GM12891 (cell line): ENCODE measurements around the gene BANF2.

Source experiments
- DNase-seq: peaks from one replicate; pipeline ENCODE4 v3.0.0; 2011; ENCODE audit warnings: low spot score; ENCODE audit not compliant: insufficient read length
- FAIRE-seq: peaks from 2 replicates; lab custom pipeline; 2011; peaks lifted over from hg19 to GRCh38; lab: Jason Lieb, UNC
- PAX5 ChIP-seq: IDR thresholded peaks from 2 replicates; pipeline ENCODE4 v1.6.1; 2011; ENCODE audit warnings: low read length, moderate library complexity, mild to moderate bottlenecking; ENCODE audit not compliant: insufficient read depth, severe bottlenecking
- POLR2A ChIP-seq: IDR thresholded peaks from 2 replicates; pipeline ENCODE4 v1.6.1; 2011; ENCODE audit warnings: low read depth, low read length, control low read depth
- POLR2AphosphoS5 ChIP-seq: IDR thresholded peaks from 2 replicates; pipeline ENCODE4 v1.6.1; 2011; ENCODE audit warnings: low read depth, low read length, control low read depth
- POU2F2 ChIP-seq: IDR thresholded peaks from 2 replicates; pipeline ENCODE4 v1.6.1; 2011; ENCODE audit warnings: low read depth, mild to moderate bottlenecking, control low read depth, low read length, moderate library complexity
- SPI1 ChIP-seq: IDR thresholded peaks from 2 replicates; pipeline ENCODE4 v1.6.1; 2011; ENCODE audit warnings: low read depth, low read length, control low read depth
- TAF1 ChIP-seq: IDR thresholded peaks from 2 replicates; pipeline ENCODE4 v1.6.1; 2011; ENCODE audit warnings: low read depth, low read length, control low read depth

The BANF2 gene

DNA sequence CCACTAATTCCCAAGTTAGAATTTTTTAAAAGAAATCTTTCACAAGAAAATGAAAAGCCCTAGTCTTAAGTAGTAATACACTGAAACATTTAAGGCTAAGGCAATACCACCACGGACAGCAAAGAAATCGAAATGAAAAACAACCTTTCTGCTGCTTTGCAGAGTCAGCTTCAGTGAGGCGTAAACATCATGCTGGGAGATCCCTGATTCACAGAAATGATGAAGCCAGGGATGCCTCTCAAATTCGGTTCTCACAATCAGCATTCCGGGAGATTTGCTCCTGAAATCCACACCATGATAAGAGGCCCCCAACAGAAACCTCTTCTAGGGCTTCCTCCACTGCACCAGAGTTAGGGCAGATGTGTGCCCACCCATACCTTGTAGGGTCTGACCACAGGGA, 36.3 kb upstream of the BANF2 start:
- TF ChIP-seq PAX5 (no peak), POLR2A (no peak), SPI1 (no peak), POLR2AphosphoS5 (no peak), TAF1 (no peak), POU2F2 (no peak)
- FAIRE-seq (no peak), DNase-seq (no peak)

DNA sequence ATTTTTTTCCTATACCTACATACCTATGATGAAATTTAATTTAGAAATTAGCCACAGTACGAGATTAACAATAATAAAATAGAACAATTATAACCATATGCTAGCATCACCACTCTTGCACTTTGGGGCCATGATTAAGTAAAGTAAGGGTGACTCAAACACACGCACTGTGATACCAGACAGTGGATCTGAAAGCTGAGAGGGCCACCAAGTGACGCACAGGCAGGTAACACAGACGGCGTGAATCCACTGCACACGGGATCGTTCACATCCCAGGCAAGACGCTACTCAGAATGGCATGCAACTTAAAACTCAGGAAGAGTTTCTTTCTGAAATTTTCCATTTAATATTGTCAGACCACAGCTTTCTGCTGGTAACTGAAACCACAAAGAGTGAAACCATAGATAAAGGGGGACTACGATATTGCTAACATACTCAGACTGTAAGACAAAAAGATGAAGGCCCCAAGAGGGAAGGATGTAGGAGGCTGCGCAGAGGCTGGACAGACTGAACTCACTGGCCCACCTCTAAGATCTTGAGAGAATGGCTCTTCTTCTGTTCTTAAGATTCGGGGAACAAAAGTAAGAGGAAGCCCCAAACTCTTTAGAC, 35.6 kb upstream of the BANF2 start:
- FAIRE-seq (no peak), DNase-seq (no peak)
- TF ChIP-seq SPI1: no peak
- TF ChIP-seq POLR2AphosphoS5: no peak
- no peak for TF ChIP-seq POU2F2
- no peak for TF ChIP-seq POLR2A
- TF ChIP-seq PAX5: no peak
- no peak for TF ChIP-seq TAF1

DNA sequence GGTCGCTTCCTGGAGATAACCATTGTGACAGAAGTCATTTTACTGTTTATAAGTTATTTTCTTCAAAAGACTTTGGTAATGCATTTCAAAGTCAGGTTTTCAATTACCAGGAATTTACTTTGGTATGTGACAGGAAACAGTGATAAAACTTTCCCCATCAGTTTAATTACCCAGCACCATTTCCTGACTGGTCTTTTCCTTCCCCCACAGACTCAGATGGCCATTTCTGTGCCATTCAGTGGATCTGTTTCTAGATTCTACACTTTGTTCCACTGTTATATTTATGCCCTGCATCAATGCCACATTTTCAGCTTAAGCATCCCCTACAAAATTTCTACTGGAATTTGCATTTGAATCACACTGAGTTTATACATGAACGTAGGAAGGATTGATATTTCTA, 34.0 kb upstream of the BANF2 start:
- TF ChIP-seq POLR2A (no peak), TAF1 (no peak), SPI1 (no peak), POLR2AphosphoS5 (no peak), POU2F2 (no peak)
- no peak for FAIRE-seq

DNA sequence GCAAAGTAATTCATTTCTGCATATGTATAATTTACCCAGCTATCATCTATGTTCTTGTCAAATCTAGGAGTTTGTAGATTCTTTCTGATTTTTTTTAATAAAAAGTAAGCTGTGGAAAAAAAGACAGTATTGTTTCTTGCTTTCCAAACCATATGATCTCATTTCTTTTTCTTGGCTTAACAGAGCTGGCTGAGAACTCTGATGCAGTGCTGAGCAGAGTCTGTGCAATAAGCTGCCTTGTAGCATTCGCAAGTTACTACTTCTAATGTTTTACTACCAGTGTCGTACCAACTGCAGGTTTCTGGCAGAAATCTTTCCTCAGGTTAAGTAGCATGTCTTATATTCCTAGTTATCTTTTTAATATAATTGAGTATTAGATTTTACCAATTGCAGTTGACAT, 33.3 kb upstream of the BANF2 start:
- TF ChIP-seq POLR2A: no peak
- no peak for TF ChIP-seq PAX5
- TF ChIP-seq TAF1: no peak
- no peak for TF ChIP-seq POU2F2
- TF ChIP-seq POLR2AphosphoS5: no peak
- TF ChIP-seq SPI1: no peak
- DNase-seq (no peak), FAIRE-seq (no peak)

More for the DNA sequence above, 34.0 kb upstream of the BANF2 start:
- DNase-seq: no peak

DNA sequence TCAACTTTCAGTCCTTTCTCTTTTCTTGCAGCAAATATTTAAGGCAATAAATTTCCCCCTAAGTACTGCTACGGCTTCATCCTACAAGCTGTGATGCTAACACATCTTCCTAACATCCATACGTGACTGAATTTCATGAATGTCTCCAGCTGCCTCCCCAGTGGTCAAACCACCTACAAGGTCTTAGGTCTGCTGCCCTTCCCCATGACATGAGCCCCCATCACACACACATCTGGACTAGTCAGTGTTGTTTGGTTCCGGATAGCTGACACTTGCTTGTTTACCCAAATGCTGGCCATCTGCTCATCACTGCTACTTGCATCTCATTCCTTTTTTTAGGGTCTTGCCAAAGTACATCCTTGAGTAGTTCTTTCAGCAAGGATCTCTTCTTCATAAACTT, 32.3 kb upstream of the BANF2 start:
- no peak for DNase-seq
- TF ChIP-seq TAF1: no peak
- TF ChIP-seq POLR2A: no peak
- no peak for FAIRE-seq

DNA sequence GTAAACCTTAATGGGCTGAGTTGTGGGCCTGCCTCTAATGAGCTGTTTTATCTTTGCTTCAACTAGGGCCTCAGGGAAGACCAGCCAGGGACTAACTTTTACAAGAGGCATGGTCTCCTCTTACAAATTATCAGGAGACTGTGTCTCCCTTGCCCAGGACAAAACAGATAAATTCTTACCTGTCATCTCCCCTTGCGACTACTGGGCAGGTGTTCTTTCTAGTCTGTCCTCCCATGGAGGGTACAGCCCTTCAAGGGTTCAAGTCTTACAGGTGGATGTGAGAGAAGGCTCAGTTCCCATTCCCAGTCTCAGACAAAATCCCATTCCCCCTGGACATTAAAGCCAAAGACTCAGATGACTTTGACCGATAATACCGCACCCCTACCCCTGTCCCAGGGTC, 31.3 kb upstream of the BANF2 start:
- FAIRE-seq (no peak), DNase-seq (no peak)
- TF ChIP-seq TAF1: no peak
- TF ChIP-seq SPI1: no peak
- no peak for TF ChIP-seq POLR2A
- TF ChIP-seq PAX5: no peak
- TF ChIP-seq POLR2AphosphoS5: no peak

DNA sequence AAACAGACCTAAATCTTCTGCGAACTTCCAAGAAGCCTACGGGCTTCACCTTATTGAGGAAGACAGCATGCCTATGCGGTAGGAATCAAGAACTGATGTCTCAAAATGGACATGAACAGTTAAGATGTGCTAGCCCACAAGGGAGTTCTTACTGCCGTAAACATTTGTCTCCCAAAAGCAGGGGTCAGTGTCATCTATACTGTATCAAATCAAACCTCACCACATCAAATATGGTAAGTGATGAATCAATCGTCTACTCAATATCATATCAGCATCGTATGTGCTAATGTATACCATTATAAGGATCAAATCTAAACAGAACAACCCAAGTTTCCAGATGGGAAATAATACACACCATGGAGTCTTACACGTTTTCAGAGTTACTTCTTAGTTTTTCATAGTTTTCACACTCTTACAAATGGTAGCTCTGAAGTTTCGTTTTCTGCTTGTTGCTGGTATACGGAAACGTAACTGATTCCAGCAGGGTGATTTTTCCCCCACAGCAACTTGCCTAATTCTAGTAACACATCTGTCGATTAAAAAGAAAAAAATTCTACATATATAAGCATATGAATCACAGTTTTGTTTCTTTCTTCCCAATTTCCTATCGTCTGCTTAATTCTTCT, 30.3 kb upstream of the BANF2 start:
- TF ChIP-seq POLR2A: no peak
- TF ChIP-seq SPI1: no peak
- no peak for TF ChIP-seq POU2F2
- no peak for TF ChIP-seq TAF1
- TF ChIP-seq POLR2AphosphoS5: no peak
- TF ChIP-seq PAX5: no peak
- FAIRE-seq: no peak
- DNase-seq: no peak

DNA sequence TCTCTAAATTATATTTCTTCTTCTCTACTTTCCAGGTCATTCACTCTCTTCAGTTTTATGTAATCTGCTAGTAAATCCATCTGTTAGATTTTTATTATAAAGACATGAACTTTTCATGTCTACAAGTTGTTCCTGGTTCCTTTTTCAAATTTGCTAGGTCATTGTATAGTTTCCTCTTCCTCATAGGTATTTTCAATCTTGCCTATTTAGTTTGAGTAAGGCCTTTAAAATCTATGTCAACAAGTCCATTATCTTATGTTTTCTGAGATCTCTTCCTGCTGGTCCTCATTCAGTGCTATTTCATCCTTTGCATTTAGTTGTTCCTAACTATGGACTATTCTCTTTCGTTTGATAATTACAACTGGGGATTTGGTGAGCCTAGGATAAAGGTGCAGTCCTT, 28.8 kb upstream of the BANF2 start:
- TF ChIP-seq POLR2A (no peak), POU2F2 (no peak), SPI1 (no peak), POLR2AphosphoS5 (no peak), TAF1 (no peak)
- FAIRE-seq (no peak), DNase-seq (no peak)

DNA sequence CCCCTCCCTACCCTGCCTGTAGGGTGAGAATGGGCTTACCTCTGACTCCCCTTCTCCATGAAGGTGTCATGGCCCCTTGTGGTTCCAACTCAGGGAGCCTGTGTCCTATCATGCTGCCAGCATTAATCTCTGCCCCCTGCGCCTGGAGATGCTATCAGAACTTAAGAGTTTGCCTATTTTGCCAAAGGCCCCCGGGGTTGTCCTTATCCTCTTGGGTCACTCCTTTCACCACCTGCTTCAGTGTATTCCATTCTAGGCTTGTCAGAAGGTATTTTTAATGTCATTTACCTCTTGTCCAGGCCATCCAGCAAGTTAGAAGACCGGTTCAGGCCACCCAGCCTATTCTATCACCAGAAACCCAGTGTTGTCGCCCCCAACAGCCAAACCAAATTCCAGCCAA, 28.2 kb upstream of the BANF2 start:
- no peak for DNase-seq
- TF ChIP-seq TAF1: no peak
- no peak for TF ChIP-seq SPI1
- TF ChIP-seq POLR2A: no peak
- TF ChIP-seq POLR2AphosphoS5: no peak
- TF ChIP-seq PAX5: no peak
- no peak for TF ChIP-seq POU2F2
- FAIRE-seq: no peak

DNA sequence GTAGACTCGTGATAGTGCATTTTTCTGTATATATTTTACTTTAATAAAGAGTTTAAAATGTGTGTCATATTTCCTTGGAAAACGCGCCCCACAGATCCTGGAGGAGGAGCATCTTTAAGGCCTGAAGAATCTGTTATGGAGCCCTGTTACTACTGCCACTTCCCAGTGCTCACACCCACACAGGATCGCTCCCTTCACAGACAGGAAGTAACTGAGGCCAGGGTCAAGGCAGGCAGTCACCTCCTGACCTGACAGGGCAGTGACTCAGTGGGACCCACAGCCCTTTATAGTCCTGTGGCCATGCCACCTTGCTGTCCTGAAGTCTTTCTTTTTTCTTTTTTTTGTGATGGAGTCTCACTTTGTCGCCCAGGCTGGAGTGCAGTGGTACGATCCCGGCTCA, 26.7 kb upstream of the BANF2 start:
- FAIRE-seq (no peak), DNase-seq (no peak)
- TF ChIP-seq TAF1: no peak
- no peak for TF ChIP-seq POU2F2
